A549 (cell line): Measurements from ENCODE around the gene PRSS27. TPM values are rescaled to one million over a fixed set of nuclear protein-coding genes. Genes with fewer than 3 reads are reported as not detected.
A peak's percentile ranks its signal among the peaks of the same experiment; 100 is the strongest.
"Not testable (repeated sequence)": the region's sequence is repeated elsewhere in the genome, so short reads cannot be mapped to it uniquely, and the experiment has no call there.

ENCODE experiments used
- ATAC-seq, 2 experiments: fragments of 200-7000 bp in 1 of 2; fragments of >200 bp in 1 of 2; cut with Nextera tagmentation in 1 of 2; cut with Tn5 transposase in 1 of 2; 3 replicates each; pipeline versions ENCODE4 v1.8.0 to v1.9.1; 2018 to 2020; ENCODE audit warnings: mild to moderate bottlenecking in 1 of 2, moderate library complexity in 1 of 2
- CTCF ChIA-PET: fragments of 300-600 bp; sonication (Branson Sonifier 250); formaldehyde crosslinking; extraction: SDS; loops from one replicate; lab custom pipeline; 2021; ENCODE audit warnings: antibody characterized with exemption, inconsistent platforms; lab: Yijun Ruan, JAX
- POLR2A ChIA-PET: fragments of 350-600 bp; formaldehyde crosslinking; extraction: SDS; loops from one replicate; lab custom pipeline; 2021; ENCODE audit warnings: antibody characterized with exemption, inconsistent platforms; lab: Yijun Ruan, JAX
- DNase-seq, 2 experiments: peaks; one replicate each; pipeline versions ENCODE4 v3.0.0 to v3.0.0-alpha.2; 2011 to 2016; ENCODE audit warnings: low read depth in 1 of 2, low spot score in 1 of 2
- FAIRE-seq: peaks from 2 replicates; lab custom pipeline; 2011; peaks lifted over from hg19 to GRCh38; lab: Jason Lieb, UNC
- H3K27ac ChIP-seq, 2 experiments: fragments of >200 bp; sonication (Bioruptor Twin); formaldehyde crosslinking; 3 replicates each; pipeline ENCODE4 v1.5.1; 2016 to 2017
- H3K4me1 ChIP-seq: fragments of >200 bp; sonication (Bioruptor Twin); formaldehyde crosslinking; 3 replicates; pipeline ENCODE4 v1.6.1; 2016
- H3K4me2 ChIP-seq: fragments of >200 bp; sonication (Bioruptor Twin); formaldehyde crosslinking; 3 replicates; pipeline ENCODE4 v1.6.1; 2016
- H3K4me3 ChIP-seq: fragments of >200 bp; sonication (Bioruptor Twin); formaldehyde crosslinking; 3 replicates; pipeline ENCODE4 v1.5.1; 2016
- H3K9me3 ChIP-seq: fragments of >200 bp; sonication (Bioruptor Twin); formaldehyde crosslinking; 3 replicates; pipeline ENCODE4 v1.6.1; 2016
- FOXS1 ChIP-seq: fragments of 250-450 bp; sonication (Bioruptor Pico); IDR thresholded peaks from 2 replicates; pipeline ENCODE4 v1.5.0; 2020; ENCODE audit warnings: mild to moderate bottlenecking, moderate library complexity
- GATA3 ChIP-seq: IDR thresholded peaks from 2 replicates; pipeline ENCODE4 v1.6.1; 2012; ENCODE audit warnings: borderline replicate concordance
- MAZ ChIP-seq: fragments of 150-350 bp; IDR thresholded peaks from 2 replicates; pipeline ENCODE4 v1.6.1; 2014; ENCODE audit warnings: antibody characterized with exemption, low read depth, low read length, borderline replicate concordance
- RAD21 ChIP-seq, 2 experiments: fragments of >200 bp in 1 of 2; sonication (Bioruptor Twin) in 1 of 2; formaldehyde crosslinking in 1 of 2; IDR thresholded peaks in 1 of 2; conservative IDR thresholded peaks in 1 of 2; 2 replicates in 1 of 2; 3 replicates in 1 of 2; pipeline ENCODE4 v1.6.1; 2012 to 2018; ENCODE audit warnings: inconsistent platforms in 1 of 2
- SMC3 ChIP-seq: fragments of >200 bp; sonication (Bioruptor Twin); formaldehyde crosslinking; IDR thresholded peaks from 3 replicates; pipeline ENCODE4 v1.6.1; 2018; ENCODE audit warnings: inconsistent platforms
- TFCP2L1 ChIP-seq: fragments of 250-450 bp; sonication (Bioruptor Pico); IDR thresholded peaks from 2 replicates; pipeline ENCODE4 v1.5.0; 2021; ENCODE audit warnings: mild to moderate bottlenecking
- ZSCAN20 ChIP-seq: fragments of 250-450 bp; sonication (Bioruptor Pico); IDR thresholded peaks from 2 replicates; pipeline ENCODE4 v1.8.0; 2022; ENCODE audit warnings: mild to moderate bottlenecking, moderate library complexity
- whole genome bisulfite sequencing: methylation state at CpG from one replicate; pipeline ENCODE4 v1.1.6; 2017; ENCODE audit errors: missing lambda C conversion rate; 5-methylcytosine and 5-hydroxymethylcytosine counted together
- polyA plus RNA-seq, 4 experiments: library from polyadenylated mRNA; depleted of rRNA in 3 of 4; stranded (reverse); fragments of >200 nt; fragmentation: RNase III in 1 of 4; extraction: RNeasy Plus Mini Kit Qiagen cat#74134 plus additional on column Dnase treatment in 1 of 4; gene quantifications; 2 replicates in 3 of 4; 3 replicates in 1 of 4; pipeline ENCODE4 v1.2.3, GENCODE V29; 2011 to 2017
- TF ChIP-seq, protein P1 (sequence below): fragments of >200 bp; sonication (Bioruptor Twin); formaldehyde crosslinking; IDR thresholded peaks from 3 replicates; pipeline ENCODE4 v1.5.1; 2016
- TF ChIP-seq, protein P2 (sequence below): fragments of 450-650 bp; IDR thresholded peaks from 2 replicates; pipeline ENCODE4 v1.6.1; 2014; ENCODE audit warnings: antibody characterized with exemption
- TF ChIP-seq, protein P3 (sequence below): IDR thresholded peaks from 2 replicates; pipeline ENCODE4 v1.6.1; 2012; ENCODE audit warnings: low read depth, borderline replicate concordance
- TF ChIP-seq, protein P4 (sequence below): fragments of >200 bp; sonication (Bioruptor Twin); formaldehyde crosslinking; IDR thresholded peaks from 2 replicates; pipeline ENCODE4 v1.6.1; 2016

PRSS27 gene
- polyA plus RNA-seq, 2 of the 4 experiments (the other 2 are of a cell fraction) = 1.00 to 1.2 TPM

DNA sequence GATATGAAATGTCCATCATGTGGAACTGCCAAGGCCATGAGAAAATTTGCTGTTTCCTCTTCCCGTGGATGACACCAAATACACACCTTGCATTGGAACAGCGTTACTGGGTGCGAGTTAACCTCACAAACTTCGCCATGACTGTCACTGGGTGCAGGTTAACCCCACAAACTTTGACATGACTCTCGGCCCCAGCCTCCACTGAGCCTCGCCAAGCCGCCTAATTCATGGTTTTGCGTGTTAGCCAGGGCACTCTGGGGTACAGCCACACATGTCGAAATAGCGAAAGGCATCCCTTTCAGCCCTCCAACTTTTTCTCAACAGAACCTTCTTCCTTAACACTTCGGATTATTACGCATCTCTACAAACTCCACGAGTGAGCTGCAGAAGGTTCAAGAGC is 48.3 kb downstream of the PRSS27 start:
- Histone ChIP-seq H3K4me3 (no peak overlapping the region), H3K9me3 (no peaks in the 10 kb centered on the region), H3K4me1 (peaks cover 10% of the 10 kb centered on the region; the same call in 2 of the 3 replicates), H3K4me2 (peak overlapping the region; percentile 86; the same call in 2 of the 3 replicates)
- FAIRE-seq (no peak), ATAC-seq (no peak), DNase-seq (no peak)
- CTCF ChIA-PET = interaction anchor here (0.6 to 1.0 kb wide), 2 partner anchors 10 to 157 kb away, joined by 3 read pairs; no protein-coding TSS in a partner anchor
- 90% methylated on average over 13 of the region's 13 CpGs for WGBS
- POLR2A ChIA-PET = no interaction called here
- TF ChIP-seq FOXS1 (CRISPR knock-in tag) = no peak
- TF ChIP-seq, all 56 proteins: peak for 0
- H3K27ac ChIP-seq = no peak overlapping the region

DNA sequence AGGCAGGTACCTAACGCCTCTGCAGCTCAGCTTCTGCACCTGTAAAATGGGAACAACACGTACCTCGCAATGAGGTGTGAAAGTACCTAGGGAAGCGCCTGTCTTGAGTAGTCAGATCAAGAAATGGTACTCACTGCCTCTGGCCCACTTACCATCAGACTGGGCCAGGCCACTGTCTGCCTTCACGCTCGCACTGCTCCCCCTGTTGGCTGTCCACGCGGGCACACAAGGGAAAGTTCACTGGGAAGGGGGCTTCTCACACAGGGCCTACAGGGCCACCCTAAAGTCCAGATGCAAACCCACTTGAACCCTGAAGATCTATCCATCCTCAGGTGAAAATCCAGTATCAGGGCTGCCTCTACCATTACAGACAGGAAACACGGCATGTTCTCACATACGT is 48.8 kb downstream of the PRSS27 start:
- H3K27ac ChIP-seq, POLR2A ChIA-PET, H3K4me2 ChIP-seq, H3K4me1 ChIP-seq, H3K4me3 ChIP-seq, H3K9me3 ChIP-seq, FAIRE-seq: not testable (repeated sequence)
- WGBS = 86% methylated on average over 10 of the region's 10 CpGs
- DNase-seq (peak in 1 of 2 experiments; percentile 25), ATAC-seq (peak in 1 of 2 experiments; percentile 65; a peak in 3 of 6 replicates)
- CTCF ChIA-PET = interaction anchor here (1.5 kb wide), 1 partner anchor 14 kb away, joined by 3 read pairs; no protein-coding TSS in a partner anchor

DNA sequence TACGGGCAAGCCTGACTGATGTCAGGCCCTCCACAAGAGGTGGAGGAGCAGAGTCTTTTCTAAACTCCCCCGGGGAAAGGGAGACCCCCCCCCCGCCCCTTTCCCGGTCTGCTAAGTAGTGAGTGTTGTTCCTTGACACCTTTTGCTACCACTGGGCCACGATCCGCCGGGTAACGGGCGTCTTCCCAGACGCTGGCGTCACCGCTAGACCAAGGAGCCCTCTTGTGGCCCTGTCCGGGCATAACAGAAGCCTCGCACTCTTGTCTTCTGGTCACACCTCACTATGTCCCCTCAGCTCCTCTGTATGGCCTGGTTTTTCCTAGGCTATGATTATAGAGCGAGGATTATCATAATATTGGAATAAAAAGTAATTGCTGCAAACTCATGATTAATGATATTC is 50.0 kb downstream of the PRSS27 start:
- peak in 1 of 2 experiments; percentile 63 for DNase-seq
- H3K4me3 ChIP-seq, H3K4me1 ChIP-seq, H3K9me3 ChIP-seq, FAIRE-seq: not testable (repeated sequence)
- Histone ChIP-seq H3K27ac (peak overlapping the region in 1 of 2 experiments; percentile 50; a peak in 1 of 6 replicates), H3K4me2 (peak overlapping the region; percentile 54)
- ChIA-PET POLR2A (interaction anchor here (1.0 kb wide), 1 partner anchor 12 kb away, joined by 7 read pairs; the partner anchor contains the start of gene KCTD5), CTCF (interaction anchor here (1.5 kb wide), 1 partner anchor 13 kb away, joined by 3 read pairs; no protein-coding TSS in a partner anchor)
- TF ChIP-seq, protein P1, sequence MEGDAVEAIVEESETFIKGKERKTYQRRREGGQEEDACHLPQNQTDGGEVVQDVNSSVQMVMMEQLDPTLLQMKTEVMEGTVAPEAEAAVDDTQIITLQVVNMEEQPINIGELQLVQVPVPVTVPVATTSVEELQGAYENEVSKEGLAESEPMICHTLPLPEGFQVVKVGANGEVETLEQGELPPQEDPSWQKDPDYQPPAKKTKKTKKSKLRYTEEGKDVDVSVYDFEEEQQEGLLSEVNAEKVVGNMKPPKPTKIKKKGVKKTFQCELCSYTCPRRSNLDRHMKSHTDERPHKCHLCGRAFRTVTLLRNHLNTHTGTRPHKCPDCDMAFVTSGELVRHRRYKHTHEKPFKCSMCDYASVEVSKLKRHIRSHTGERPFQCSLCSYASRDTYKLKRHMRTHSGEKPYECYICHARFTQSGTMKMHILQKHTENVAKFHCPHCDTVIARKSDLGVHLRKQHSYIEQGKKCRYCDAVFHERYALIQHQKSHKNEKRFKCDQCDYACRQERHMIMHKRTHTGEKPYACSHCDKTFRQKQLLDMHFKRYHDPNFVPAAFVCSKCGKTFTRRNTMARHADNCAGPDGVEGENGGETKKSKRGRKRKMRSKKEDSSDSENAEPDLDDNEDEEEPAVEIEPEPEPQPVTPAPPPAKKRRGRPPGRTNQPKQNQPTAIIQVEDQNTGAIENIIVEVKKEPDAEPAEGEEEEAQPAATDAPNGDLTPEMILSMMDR = peak; percentile 58
- peak; percentile 53; the same call in 2 of the 3 replicates for TF ChIP-seq SMC3
- TF ChIP-seq RAD21 (conservative IDR thresholded peaks at IDR 0.05 in 1 of 2, IDR thresholded peaks at IDR 0.05 in 1 of 2) = peak; percentile 51 to 55; a peak in 4 of 5 replicates
- peak in 1 of 2 experiments; percentile 20; a peak in 1 of 6 replicates for ATAC-seq
- 13% methylated on average over 7 of the region's 15 CpGs for WGBS

DNA sequence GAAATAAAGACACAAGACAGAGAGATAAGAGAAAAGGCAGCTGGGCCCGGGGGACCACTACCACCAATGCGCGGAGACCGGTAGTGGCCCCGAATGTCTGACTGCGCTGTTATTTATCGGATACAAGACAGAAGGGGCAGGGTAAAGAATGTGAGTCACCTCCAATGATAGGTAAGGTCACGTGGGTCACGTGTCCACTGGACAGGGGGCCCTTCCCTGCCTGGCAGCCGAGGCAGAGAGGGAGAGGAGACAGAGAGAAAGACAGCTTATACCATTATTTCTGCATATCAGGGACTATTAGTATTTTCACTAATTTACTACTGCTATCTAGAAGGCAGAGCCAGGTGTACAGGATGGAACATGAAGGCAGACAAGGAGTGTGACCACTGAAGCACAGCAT is 50.4 kb downstream of the PRSS27 start:
- ChIA-PET POLR2A (interaction anchor here (1.0 kb wide), 1 partner anchor 13 kb away, joined by 7 read pairs; the partner anchor contains the start of gene KCTD5), CTCF (interaction anchor here (1.5 kb wide), 1 partner anchor 13 kb away, joined by 3 read pairs; no protein-coding TSS in a partner anchor)
- not testable (repeated sequence) for H3K9me3 ChIP-seq, FAIRE-seq, ATAC-seq, H3K4me3 ChIP-seq, H3K4me1 ChIP-seq, DNase-seq
- Histone ChIP-seq H3K4me2 (peak overlapping the region; percentile 54), H3K27ac (peak overlapping the region in 1 of 2 experiments; percentile 50; a peak in 1 of 6 replicates)
- TF ChIP-seq, protein P2, sequence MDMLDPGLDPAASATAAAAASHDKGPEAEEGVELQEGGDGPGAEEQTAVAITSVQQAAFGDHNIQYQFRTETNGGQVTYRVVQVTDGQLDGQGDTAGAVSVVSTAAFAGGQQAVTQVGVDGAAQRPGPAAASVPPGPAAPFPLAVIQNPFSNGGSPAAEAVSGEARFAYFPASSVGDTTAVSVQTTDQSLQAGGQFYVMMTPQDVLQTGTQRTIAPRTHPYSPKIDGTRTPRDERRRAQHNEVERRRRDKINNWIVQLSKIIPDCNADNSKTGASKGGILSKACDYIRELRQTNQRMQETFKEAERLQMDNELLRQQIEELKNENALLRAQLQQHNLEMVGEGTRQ = peak; percentile 55
- WGBS = 74% methylated on average over 10 of the region's 10 CpGs

DNA sequence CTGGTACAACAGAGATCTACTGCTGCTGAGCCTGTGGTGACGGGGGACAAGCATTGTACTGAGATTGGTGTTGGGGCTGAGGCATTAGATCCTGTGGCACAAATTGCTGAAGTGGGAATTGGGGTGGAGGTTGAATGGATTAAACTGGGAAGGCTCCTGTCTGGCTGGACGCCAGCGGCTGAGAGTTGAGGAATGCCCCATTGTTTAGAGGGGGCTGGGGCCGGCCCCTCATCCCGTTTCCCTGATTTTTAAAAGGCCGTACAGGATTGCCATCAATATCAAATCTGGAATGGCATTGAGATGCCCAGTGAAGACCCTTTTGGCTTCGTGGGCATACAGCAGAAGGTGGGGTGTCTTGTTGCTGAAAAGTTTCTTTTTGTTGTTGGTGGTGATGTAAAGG is 53.4 kb downstream of the PRSS27 start:
- DNase-seq, FAIRE-seq, H3K27ac ChIP-seq, H3K4me2 ChIP-seq, CTCF ChIA-PET, H3K9me3 ChIP-seq, POLR2A ChIA-PET, H3K4me1 ChIP-seq, ATAC-seq, H3K4me3 ChIP-seq: not testable (repeated sequence)
- WGBS = 85% methylated on average over 7 of the region's 7 CpGs

DNA sequence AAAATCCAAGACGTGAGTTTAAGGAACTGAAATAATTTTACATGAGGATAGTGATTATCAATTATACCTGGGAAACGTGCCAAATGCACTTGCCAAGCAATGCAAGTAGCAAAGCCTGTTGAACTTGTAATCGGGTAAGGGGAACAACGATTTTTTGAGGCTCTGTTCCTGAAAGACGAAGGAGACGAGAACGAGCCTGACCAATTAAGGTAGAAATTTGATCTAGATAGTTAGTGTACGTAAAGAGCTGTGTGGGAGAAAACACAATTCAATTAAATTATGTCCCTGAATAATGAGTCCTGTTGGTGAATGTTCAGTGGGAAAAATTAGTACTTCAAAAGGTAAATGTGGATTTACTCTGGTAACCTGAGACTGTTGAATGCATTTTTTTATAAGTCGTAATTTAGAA is 55.4 kb downstream of the PRSS27 start:
- no peak overlapping the region for H3K27ac ChIP-seq
- H3K4me2 ChIP-seq = no peak overlapping the region
- TF ChIP-seq GATA3 = no peak
- TF ChIP-seq, protein P3, sequence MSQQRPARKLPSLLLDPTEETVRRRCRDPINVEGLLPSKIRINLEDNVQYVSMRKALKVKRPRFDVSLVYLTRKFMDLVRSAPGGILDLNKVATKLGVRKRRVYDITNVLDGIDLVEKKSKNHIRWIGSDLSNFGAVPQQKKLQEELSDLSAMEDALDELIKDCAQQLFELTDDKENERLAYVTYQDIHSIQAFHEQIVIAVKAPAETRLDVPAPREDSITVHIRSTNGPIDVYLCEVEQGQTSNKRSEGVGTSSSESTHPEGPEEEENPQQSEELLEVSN = no peak
- TF ChIP-seq ZSCAN20 (CRISPR knock-in tag) = no peak
- no peak for TF ChIP-seq MAZ
- TF ChIP-seq, protein P4, sequence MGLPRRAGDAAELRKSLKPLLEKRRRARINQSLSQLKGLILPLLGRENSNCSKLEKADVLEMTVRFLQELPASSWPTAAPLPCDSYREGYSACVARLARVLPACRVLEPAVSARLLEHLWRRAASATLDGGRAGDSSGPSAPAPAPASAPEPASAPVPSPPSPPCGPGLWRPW = no peak
- TF ChIP-seq TFCP2L1 (CRISPR knock-in tag) = no peak
- no peaks in the 10 kb centered on the region for H3K9me3 ChIP-seq
- no peak for FAIRE-seq
- no peak for ATAC-seq
- no peak for DNase-seq
- ChIA-PET CTCF (interaction anchor here (0.8 kb wide), 1 partner anchor 14 kb away, joined by 3 read pairs; no protein-coding TSS in a partner anchor), POLR2A (no interaction called here)
- 80% methylated on average over 9 of the region's 9 CpGs for WGBS
- no peak overlapping the region for H3K4me3 ChIP-seq
- 0 out of 3 replicates have a peak, but pooled peaks cover under 1% of the 10 kb centered on the region for H3K4me1 ChIP-seq
